Stimulated activated CD8-positive, alpha-beta memory T cell treated with anti-CD3 and anti-CD28 coated beads, Interleukin-4, amount 100 ng/mL, for 48 hours (primary cell): ENCODE measurements around the gene LRRC59.
"Not testable (repeated sequence)": the region's sequence is repeated elsewhere in the genome, so short reads cannot be mapped to it uniquely, and the experiment has no call there.

Source experiments
- DNase-seq: peaks from one replicate; pipeline ENCODE4 v3.0.0-alpha.2; 2020

Gene LRRC59

DNA sequence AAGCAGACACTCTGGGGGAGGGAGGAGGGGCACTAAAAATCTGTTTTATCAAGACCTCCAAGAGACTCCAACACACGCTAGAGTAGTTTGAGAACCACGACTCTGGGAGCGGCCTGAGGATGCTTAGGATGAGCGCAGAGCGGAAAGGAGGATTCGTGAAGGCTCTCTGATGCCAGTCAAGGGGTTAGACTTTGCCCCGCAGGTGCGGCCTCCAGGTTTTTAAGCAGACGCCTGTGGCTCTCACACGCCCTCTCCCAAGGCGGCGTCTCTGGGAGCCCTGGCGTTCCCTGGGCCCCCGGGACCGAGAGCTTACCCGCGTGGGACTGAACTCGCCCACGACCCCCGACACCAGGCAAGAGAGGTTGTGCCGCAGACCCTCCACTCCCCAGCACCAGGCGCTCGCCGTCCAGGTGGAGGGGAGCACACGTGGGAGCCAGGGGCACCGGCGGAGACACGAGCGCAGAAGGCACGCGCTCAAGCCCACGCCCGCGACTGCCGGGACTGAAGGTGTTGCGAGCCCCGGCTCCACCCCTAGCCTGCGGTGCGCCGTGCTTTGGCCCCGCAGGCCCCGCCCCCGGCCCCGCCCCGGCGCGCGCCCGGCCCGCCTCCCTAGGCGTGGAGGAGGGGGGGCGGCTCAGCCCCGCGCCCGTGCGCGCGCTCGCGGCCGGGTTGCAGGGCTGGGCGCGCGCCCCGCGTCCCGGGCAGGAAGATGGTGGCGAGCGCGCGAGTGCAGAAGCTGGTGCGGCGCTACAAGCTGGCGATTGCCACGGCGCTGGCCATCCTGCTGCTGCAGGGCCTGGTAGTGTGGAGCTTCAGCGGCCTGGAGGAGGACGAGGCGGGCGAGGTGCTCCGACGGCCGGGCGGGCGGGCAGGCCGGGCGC is 51.7 kb downstream of the LRRC59 start, which contains the start of gene XYLT2:
Gene XYLT2, plus strand, starts transcription at position 695 of the 881 bp plus-strand sequence. Its CDS starts 15 bp downstream, at position 710.
- DNase-seq: peak; percentile 93

DNA sequence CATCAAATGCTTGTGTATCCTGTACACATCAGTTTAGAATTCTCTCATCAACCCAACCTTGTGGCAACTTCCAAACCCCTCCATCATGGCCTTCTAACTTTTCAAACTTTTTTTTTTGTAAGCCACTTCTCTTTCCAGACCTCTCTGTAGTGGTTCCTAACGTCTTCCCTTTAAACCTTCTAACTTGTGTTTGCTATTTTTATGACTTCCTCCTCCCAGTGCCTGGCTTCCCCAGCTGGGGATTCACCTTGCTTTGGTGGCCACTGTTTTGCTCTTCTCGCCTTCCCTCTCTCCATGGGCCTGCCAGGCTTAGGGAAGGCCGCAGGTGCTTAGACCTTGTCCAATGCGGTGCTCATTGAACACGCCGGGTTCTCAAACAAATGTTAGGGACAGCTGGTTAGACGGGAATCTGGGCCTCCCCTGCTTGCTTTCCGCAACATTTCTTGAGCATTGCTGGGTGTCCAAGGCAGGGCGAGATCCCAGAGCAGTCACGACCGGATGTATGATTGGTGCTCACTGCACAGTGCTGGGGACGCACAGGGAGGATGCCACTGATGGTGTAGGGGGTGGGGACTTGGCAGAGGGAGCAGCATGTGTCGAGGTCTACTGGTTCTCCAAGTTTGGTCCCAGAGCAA is 52.5 kb downstream of the LRRC59 start:
- no peak for DNase-seq

DNA sequence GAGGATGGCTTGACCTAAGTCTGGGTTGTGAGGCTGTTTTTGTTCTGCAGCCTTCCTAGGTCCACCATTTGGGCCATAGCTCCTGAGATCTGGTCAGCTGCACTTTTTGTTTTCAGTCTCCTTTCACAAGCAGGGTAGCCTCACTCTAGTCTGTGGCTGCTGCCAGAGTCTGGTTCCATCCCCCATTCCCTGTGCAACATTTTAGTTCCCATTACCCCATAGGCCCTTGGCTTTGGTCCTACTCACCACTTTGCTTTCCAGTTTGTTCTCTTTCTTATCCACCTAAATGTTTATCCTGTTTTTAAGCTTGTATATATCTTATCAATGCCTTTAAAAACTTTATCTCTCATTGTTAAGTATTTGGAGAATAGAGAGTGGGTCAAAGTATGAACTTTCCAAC is 57.9 kb downstream of the LRRC59 start:
- DNase-seq: no peak

DNA sequence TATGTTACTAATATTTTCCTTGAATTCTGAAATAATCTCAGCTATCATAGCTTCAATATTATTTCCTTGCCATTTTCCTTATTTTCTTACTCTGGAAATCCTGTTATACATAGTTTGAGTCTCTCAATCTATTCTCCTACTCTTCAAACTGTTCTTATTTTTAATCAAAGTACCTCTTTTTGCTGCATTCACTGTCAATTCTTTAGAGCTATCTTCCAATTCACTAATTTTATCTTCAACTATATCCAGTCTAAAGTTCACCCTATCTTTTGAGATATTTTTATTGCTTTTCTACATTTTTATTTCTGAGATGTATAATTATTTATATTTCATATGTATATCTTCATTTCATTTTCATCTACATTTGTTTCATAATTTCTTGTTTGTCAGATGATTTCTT is 58.7 kb downstream of the LRRC59 start:
- no peak for DNase-seq

DNA sequence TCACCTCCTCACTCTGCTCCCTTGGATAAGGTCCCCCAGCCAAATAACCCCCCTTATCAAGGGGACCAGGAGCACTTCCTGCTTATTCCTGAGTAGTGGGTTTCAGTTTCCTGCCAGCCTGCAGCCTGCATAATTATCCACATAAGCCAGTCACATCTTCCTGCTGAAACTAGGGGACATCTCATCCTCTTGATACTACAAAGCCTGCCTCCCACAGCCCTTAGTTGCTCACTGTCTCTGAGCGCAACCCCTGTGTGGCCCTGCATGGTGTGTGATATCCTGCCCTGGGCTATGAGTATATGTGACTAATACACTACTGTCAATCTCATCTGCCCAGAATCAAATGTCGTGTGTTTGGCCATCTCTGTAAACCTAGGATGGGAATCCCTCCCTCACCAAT is 59.4 kb downstream of the LRRC59 start:
- DNase-seq: no peak

DNA sequence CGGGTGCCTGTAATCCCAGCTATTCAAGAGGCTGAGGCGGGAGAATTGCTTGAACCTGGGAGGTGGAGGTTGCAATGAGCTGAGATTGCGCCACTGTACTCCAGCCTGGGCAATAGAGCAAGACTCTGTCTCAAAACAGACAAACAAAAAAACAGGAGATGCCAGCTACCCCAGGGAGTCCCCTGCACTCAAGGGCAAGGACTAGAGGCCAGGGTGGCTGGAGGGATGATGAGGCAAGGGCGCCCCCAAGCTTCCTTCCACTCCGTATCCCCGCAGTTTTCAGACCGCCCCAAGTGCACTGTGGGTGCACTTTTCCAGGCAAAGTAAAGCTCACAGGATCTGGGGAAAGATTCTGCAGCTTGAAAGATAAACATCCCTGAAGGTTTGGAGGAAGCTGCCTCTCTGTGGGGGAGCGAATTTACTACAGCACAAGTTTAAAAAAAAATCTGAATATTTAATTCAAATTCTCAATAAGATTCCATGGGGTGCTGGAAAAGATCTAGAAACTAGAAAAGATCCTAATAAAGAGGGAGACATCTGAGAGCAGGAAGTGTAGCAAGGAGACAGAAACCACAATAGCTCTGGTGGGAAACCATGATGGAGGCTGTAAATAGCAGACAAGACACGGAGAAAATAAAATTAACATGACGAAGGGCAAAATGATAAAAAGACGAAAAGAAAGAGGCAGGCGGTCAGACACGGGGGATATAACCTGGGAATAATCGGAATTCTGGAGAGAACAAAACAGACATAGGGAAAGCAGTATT is 63.8 kb downstream of the LRRC59 start:
- not testable (repeated sequence) for DNase-seq

DNA sequence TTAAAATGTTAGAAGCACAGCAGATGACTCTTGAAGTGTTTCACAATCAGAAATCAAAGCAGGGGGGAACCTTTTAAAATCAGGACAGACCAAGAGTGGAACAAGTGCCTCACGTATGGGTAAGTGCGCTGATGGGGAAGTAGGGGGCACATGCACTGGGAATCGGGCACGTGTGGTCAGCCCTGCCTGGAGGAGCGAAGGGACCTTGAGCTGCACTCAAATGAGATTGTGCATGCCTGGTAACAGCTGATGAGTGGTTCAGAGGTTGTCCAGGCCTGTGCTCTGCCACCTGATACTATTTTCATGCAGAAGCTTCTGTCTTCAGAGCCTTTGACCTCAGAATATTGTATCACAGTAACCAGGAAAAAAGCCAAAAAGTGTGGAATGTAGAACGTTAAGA is 65.1 kb downstream of the LRRC59 start:
- DNase-seq: no peak
